IPS DF 19.7 (cell line): ENCODE data around the gene TUBB3.
"Not testable (repeated sequence)": the region's sequence is repeated elsewhere in the genome, so short reads cannot be mapped to it uniquely, and the experiment has no call there.

Experiments
- DNase-seq: peaks from one replicate; pipeline ENCODE4 v3.0.0-alpha.2; 2013; ENCODE audit warnings: low read depth, low spot score

TUBB3 gene

GRCh38 chr16:89902980-89903379 lies 20.2 kb upstream of the TUBB3 start:
- no peak for DNase-seq

GRCh38 chr16:89903908-89904515 lies 19.1 kb upstream of the TUBB3 start:
- no peak for DNase-seq

- DNase-seq: no peak
Observed at GRCh38 chr16:89904606-89905510, 18.3 kb upstream of the TUBB3 start.

GRCh38 chr16:89905511-89906139 lies 17.5 kb upstream of the TUBB3 start:
- no peak for DNase-seq

DNA sequence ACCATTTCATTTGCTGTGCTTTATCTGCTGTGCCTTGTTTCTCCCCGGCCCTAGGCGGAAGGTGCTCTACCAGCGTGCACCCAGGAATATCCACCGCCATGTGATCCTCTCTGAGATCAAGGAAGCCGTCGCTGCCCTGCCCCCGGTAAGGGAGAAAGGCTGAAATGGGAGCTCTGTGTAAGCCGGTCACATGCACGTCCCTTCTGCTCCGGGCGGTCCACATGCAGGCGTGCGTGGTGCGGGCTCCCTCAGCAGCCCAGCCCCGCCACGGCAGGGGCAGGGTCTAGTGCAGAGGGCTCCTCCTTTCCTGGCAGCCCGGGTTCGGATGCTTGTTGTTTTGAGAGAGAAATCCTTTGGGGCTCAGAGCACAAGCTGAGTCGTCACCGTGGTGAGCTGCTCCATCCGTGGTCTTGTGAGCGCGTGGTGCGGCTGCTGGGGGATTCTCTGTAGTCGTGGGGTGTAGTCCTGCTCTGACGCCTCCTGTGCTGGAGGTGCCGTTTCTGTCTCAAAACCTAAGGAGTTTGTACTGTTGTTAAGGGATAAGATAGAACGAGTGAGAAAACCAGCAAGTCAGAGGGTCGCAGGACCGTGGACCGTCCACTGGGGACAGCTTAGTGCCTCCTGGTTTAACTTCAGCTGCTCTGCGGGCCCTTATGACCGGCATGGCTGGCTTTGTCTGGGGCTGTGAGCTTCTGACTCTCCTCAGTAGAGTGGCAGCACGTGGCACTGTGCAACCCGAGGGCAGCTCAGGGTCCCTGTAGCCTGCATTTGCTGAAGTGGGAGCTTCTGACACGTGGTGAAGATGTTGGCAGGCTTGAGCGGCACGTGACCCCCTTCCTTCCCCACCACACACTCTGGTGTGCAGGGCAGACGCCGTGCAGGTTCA lies 16.8 kb upstream of the TUBB3 start:
- no peak for DNase-seq

DNA sequence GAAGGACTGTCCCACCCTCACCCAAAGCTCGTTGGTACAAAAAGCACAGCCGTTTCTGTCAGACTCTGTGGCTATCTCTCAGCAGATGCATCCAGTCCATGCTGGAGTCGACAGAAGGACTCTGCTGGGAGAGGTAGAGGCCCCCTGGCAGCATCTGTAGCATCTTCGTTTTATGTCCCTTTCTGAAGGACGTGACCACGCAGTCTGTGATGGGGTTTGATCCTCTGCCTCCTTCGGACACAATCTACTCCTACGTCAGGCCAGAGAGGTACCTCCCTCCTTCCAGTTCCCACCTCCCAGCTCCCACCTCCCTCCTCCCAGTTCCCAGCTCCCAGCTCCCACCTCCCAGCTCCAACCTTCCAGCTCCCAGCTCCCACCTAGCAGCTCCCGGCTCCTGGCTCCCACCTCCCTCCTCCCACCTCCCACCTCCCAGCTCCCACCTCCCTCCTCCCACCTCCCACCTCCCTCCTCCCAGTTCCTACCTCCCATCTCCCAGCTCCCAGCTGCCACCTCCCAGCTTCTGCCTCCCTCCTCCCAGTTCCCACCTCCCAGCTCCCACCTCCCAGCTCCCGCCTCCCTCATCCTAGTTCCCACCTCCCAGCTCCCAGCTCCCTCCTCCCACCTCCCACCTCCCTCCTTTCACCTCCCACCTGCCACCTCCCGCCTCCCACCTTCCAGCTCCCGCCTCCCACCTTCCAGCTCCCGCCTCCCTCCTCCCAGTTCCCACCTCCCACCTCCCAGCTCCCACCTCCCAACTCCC lies 15.9 kb upstream of the TUBB3 start:
- no peak for DNase-seq

GRCh38 chr16:89908236-89908635 lies 14.9 kb upstream of the TUBB3 start:
- DNase-seq: no peak

GRCh38 chr16:89909777-89910716 lies 13.1 kb upstream of the TUBB3 start:
- no peak for DNase-seq

DNA sequence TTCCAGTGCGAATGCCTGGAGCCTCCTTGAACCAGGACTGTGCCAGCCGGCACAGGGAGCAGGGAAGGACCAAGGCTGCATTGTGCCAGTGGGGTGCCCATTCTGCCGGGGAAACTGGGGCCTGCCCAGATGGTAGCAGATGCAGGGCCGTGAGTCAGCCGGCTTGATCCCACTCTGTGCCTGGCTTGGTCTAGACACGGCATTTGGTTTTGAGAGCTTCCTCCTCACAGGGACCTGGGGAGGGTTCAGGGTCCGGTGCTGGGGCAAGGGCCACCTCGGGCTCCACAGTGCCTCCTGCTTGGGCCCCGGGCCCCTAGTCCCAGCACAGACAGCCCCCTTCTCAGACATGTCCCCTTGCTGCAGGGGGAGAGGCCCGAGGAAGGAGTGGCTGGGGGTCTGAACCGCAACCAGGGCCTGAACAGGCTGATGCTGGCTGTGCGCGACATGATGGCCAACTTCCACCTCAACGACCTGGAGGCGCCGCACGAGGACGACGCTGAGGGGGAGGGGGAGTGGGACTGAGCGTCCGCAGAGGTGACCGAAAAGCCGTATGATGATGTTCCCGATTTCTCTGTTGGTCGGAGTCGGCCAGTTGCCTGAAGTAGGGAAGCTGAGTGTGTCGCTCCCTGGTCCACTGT lies 12.3 kb upstream of the TUBB3 start:
- DNase-seq: no peak

DNA sequence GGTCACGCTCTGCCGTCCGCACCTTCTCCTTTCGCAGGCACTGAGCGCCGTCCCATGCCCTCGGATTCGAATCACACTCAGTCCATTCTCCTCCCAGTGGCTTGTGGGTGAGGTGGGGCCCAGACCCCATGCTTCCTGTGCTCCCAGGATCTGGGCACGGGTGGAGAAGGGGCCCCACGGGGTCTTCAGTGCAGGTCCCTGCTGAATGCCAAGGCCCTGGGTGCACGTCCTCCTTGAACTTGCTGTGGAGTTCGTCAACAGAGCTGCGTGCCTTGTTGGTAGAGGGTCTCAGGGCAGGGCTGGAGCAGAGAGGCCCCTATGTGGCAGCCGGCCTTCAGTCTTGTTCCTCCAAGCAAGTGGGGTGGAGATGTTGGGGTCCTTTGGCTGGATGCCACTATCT lies 11.8 kb upstream of the TUBB3 start:
- DNase-seq: no peak

DNA sequence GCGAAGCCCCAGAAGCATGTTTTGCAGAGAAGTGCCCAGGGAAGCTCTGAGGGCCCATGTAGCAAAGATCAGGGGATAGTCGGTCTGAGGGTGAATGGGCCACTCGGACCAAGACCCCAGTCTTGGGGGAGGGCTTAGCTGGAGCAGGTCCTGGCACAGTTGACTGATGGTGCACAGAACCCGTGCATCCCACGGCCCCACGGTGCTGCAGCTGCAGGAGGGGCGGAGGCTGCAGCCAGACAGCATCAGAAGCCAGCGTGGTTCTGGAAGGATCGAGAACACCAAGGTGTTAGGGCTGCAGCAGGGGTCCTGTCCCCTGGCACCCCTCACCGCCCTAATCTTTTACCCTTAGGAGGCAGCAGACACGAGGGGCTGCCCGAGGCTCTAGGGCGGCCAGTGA lies 11.0 kb upstream of the TUBB3 start:
- no peak for DNase-seq

GRCh38 chr16:89912627-89913026 lies 10.5 kb upstream of the TUBB3 start:
- DNase-seq: no peak

- DNase-seq: no peak
Observed at GRCh38 chr16:89913408-89914387, 9.4 kb upstream of the TUBB3 start.

- DNase-seq: not testable (repeated sequence)
Observed at GRCh38 chr16:89914642-89915285, 8.4 kb upstream of the TUBB3 start.

DNA sequence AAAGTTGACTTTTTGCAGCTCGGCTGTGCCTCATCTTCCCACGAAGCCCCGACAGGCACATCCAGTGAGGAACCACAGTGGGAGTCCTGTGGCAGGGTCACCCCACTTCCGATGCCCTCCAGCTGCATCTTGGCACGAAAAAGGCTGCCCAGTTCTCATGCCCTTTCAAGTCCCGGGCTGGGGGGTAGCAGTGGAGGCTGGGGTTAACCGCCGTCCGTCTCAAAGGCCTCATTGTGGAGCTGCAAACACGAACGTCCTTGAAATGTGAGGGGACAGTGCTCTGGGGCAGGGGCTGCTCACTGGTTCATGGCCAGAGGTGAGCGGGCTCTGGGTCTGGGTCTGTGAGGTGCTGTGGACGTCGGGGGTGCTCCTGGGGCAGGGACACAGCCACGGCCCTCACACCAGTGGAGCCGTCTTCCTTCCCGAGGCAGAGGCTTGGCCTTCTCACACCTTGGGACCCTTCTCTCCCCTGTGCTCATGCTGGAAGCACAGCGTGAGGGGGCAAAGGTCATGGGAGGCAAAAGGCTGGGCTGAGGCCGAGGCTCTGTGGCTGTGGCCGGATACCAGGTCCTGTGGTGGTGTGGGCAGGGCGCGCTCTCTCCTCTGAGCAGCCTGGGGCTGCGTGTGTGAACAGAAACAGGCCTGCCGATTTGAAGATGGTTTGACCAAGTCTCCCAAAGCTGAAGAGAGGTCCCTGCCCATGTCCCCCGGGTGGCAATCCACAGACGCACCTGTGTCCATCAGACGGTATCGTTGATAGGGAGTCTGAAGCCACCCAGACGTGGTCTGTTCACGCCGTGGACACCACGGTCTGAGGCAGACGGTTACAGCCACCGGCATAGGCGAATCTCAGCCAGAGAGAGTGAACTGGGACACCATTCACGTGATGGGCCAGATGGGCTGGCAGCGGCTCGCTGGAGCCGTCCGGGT lies 7.6 kb upstream of the TUBB3 start:
- no peak for DNase-seq

- no peak for DNase-seq
Observed at GRCh38 chr16:89917773-89918452, 5.2 kb upstream of the TUBB3 start.
